K562 (cell line): ENCODE data around the gene TSPAN15. TPM values are rescaled to one million over a fixed set of nuclear protein-coding genes. Genes with fewer than 3 reads are reported as not detected.

Source experiments
- ATAC-seq: fragments of 200-7000 bp; cut with Tn5 transposase; 3 replicates; pipeline ENCODE4 v1.9.1; 2020; ENCODE audit warnings: moderate library complexity
- BruUV-seq: library from RNA; stranded (reverse); fragments of 400-500 nt; replicated peaks from 2 replicates; lab custom pipeline; 2021; lab: Mats Ljungman, UMichigan
- CTCF ChIA-PET: fragments of 300-600 bp; formaldehyde crosslinking; extraction: SDS; loops from one replicate; lab custom pipeline; 2021; ENCODE audit warnings: low intra/inter-chr PET ratio; lab: Yijun Ruan, JAX
- POLR2A ChIA-PET: fragments of 300-600, 350-650 bp; sonication (Branson Sonifier 250); formaldehyde crosslinking; extraction: SDS; loops from one replicate; lab custom pipeline; 2021; ENCODE audit warnings: antibody characterized with exemption, inconsistent platforms; lab: Yijun Ruan, JAX
- DNase-seq, 4 experiments: peaks; one replicate each; pipeline versions ENCODE4 v3.0.0 to v3.0.0-alpha.2; 2011 to 2018; ENCODE audit warnings: low spot score in 3 of 4, mixed read lengths in 3 of 4; ENCODE audit errors: extremely low read depth in 1 of 4
- FAIRE-seq: peaks from 2 replicates; lab custom pipeline; 2011; peaks lifted over from hg19 to GRCh38; lab: Jason Lieb, UNC
- H2AFZ ChIP-seq: 2 replicates; pipeline ENCODE4 v1.6.0; 2011; ENCODE audit warnings: low read depth, low read length, control low read depth, inconsistent platforms
- H3K27ac ChIP-seq: fragments of 200-600 bp; 3 replicates; pipeline ENCODE4 v1.8.0; 2011; ENCODE audit warnings: low read depth, mild to moderate bottlenecking, control low read depth, inconsistent platforms, low read length, moderate library complexity, mixed read lengths; ENCODE audit errors: extremely low read depth
- H3K27me3 ChIP-seq, 2 experiments: fragments of 300-600 bp in 1 of 2; 2 replicates in 1 of 2; 3 replicates in 1 of 2; pipeline versions ENCODE4 v1.6.0 to v1.8.0; 2011; ENCODE audit warnings: inconsistent platforms in 2 of 2, low read length in 2 of 2, mild to moderate bottlenecking in 1 of 2, mixed read lengths in 1 of 2, moderate library complexity in 1 of 2; ENCODE audit not compliant: control insufficient read depth in 2 of 2, insufficient read depth in 2 of 2
- H3K36me3 ChIP-seq: fragments of 300-600 bp; 3 replicates; pipeline ENCODE4 v1.8.0; 2011; ENCODE audit warnings: mild to moderate bottlenecking, low read length, inconsistent platforms; ENCODE audit not compliant: control insufficient read depth, insufficient read depth
- H3K4me1 ChIP-seq, 2 experiments: fragments of 200-600 bp in 1 of 2; replicated peaks in 1 of 2; 2 replicates in 1 of 2; 3 replicates in 1 of 2; pipeline versions ENCODE4 v1.5.1 to v1.8.0; 2011; ENCODE audit warnings: inconsistent platforms in 2 of 2, low read length in 2 of 2, mild to moderate bottlenecking in 1 of 2, mixed read lengths in 1 of 2, moderate library complexity in 1 of 2; ENCODE audit not compliant: control insufficient read depth in 2 of 2, insufficient read depth in 2 of 2
- H3K4me2 ChIP-seq: 2 replicates; pipeline ENCODE4 v1.6.1; 2011; ENCODE audit warnings: low read length, control low read depth, inconsistent platforms, mixed read lengths; ENCODE audit not compliant: insufficient read depth
- H3K4me3 ChIP-seq: fragments of 200-600 bp; sonication (generic), shearing (Covaris generic); 2 replicates; pipeline ENCODE4 v1.5.1; 2016; ENCODE audit warnings: control low read depth, inconsistent platforms
- H3K79me2 ChIP-seq: fragments of 200-600 bp; 3 replicates; pipeline ENCODE4 v1.8.0; 2011; ENCODE audit warnings: low read length, inconsistent platforms; ENCODE audit not compliant: control insufficient read depth, insufficient read depth
- H3K9ac ChIP-seq, 2 experiments: 2 replicates each; pipeline versions ENCODE4 v1.6.0 to v1.6.1; 2011; ENCODE audit warnings: low read depth in 2 of 2, low read length in 2 of 2, control low read depth in 1 of 2, inconsistent platforms in 1 of 2, mild to moderate bottlenecking in 1 of 2, mixed read lengths in 1 of 2; ENCODE audit not compliant: insufficient read depth in 1 of 2
- H3K9me1 ChIP-seq: one replicate; pipeline ENCODE4 v1.6.0; 2011; ENCODE audit warnings: inconsistent platforms, mild to moderate bottlenecking, low read length, moderate library complexity; ENCODE audit not compliant: control insufficient read depth, insufficient read depth
- H3K9me3 ChIP-seq: replicated peaks from 2 replicates; pipeline ENCODE4 v1.5.1; 2011; ENCODE audit warnings: low read depth, low read length, inconsistent platforms; ENCODE audit not compliant: control insufficient read depth, insufficient read depth
- H4K20me1 ChIP-seq: replicated peaks from 2 replicates; pipeline ENCODE4 v1.6.1; 2011; ENCODE audit warnings: low read length, inconsistent platforms, mixed read lengths; ENCODE audit not compliant: control insufficient read depth, insufficient read depth
- MEF2D ChIP-seq: conservative IDR thresholded peaks from 2 replicates; pipeline ENCODE4 v1.6.1; 2016; ENCODE audit warnings: low read depth, missing genetic modification characterization, missing compliant biosample characterization
- RAD51 ChIP-seq: fragments of 450-650 bp; IDR thresholded peaks from 2 replicates; pipeline ENCODE4 v1.7.1; 2016; ENCODE audit warnings: low read depth, mild to moderate bottlenecking, borderline replicate concordance
- TRIM28 ChIP-seq: fragments of 450-650 bp; IDR thresholded peaks from 2 replicates; pipeline ENCODE4 v1.6.1; 2017
- USF1 ChIP-seq: sonication (generic); formaldehyde crosslinking; IDR thresholded peaks from 2 replicates; pipeline ENCODE4 v1.9.0; 2022; ENCODE audit warnings: mild to moderate bottlenecking, missing genetic modification reagents
- ZNF121 ChIP-seq: sonication (generic); formaldehyde crosslinking; conservative IDR thresholded peaks from 2 replicates; pipeline ENCODE4 v1.8.0; 2022; ENCODE audit warnings: missing genetic modification reagents
- ZNF143 ChIP-seq: sonication (generic); formaldehyde crosslinking; IDR thresholded peaks from 2 replicates; pipeline ENCODE4 v1.9.0; 2022; ENCODE audit warnings: mild to moderate bottlenecking, missing genetic modification reagents
- ZNF589 ChIP-seq: fragments of 200-800 bp; sonication (Bioruptor generic); IDR thresholded peaks from 2 replicates; pipeline ENCODE4 v1.6.1; 2016; ENCODE audit warnings: low read depth, missing genetic modification characterization, missing compliant biosample characterization
- WGBS: fragments of 100-300 bp; shearing (Covaris generic); methylation state at CpG from one replicate; pipeline ENCODE4 v1.1.6; 2016; ENCODE audit warnings: low coverage, mixed read lengths; ENCODE audit not compliant: insufficient coverage; ENCODE audit errors: missing lambda C conversion rate; 5-methylcytosine and 5-hydroxymethylcytosine counted together
- in situ Hi-C: fragments of 300-500 bp; cut with MboI; formaldehyde crosslinking; loops from 4 replicates; pipeline ENCODE4 v1.15.0; 2018; ENCODE audit warnings: inconsistent platforms, mixed read lengths
- intact Hi-C: fragments of 100-400 bp; cut with micrococcal nuclease; formaldehyde crosslinking; loops from 2 replicates; pipeline ENCODE4 v1.14.2; 2022
- polyA plus RNA-seq, 8 experiments: library from polyadenylated mRNA; depleted of rRNA in 4 of 8; stranded (reverse) in 5 of 8; unstranded in 3 of 8; fragments of >200 nt; fragmentation: Nextera tagmentation in 2 of 8; fragmentation: Illumina TruSeq in 1 of 8; extraction: Ambion mirVana in 2 of 8; extraction: Trizol in 1 of 8; gene quantifications; 2 replicates each; pipeline versions ENCODE4 v1.2.1 to v1.2.3, GENCODE V29; 2011 to 2014; ENCODE audit warnings: inconsistent platforms in 1 of 8, missing spikeins in 1 of 8
- total RNA-seq, 7 experiments: library from RNA; depleted of rRNA in 6 of 7; stranded (reverse); fragments of >200 nt in 6 of 7; fragmentation: Illumina TruSeq in 2 of 7; extraction: Trizol in 2 of 7; gene quantifications; 2 replicates each; pipeline versions ENCODE4 v1.2.1 to v1.2.3, GENCODE V29; 2011 to 2021; ENCODE audit warnings: low replicate concordance in 1 of 7

Gene TSPAN15
- total and polyA plus RNA-seq, 9 of the 15 experiments (the other 6 are each of a cell fraction or from before 2014, with no cell fraction given) = 0.33 to 1.0 (median 0.45) TPM; not detected in 2

- no peaks in the 10 kb centered on the region; a peak in 1 of 5 replicates for H3K4me1 ChIP-seq
- no peaks in the 10 kb centered on the region for H3K9me1 ChIP-seq
- no TSS peak for BruUV-seq
- H3K4me3 ChIP-seq = no peak overlapping the region
- ATAC-seq (no peak), FAIRE-seq (no peak), DNase-seq (no peak)
- intact Hi-C loops = no loop called here
- no peaks in the 10 kb centered on the region for H3K9me3 ChIP-seq
- H2AFZ ChIP-seq = no peak overlapping the region
- ChIA-PET CTCF (no interaction called here), POLR2A (no interaction called here)
- peaks cover 3% of the 10 kb centered on the region; the same call in 1 of the 2 replicates for H4K20me1 ChIP-seq
- H3K9ac ChIP-seq = no peak overlapping the region; a peak in 1 of 4 replicates
- H3K4me2 ChIP-seq = no peak overlapping the region
- no peaks in the 10 kb centered on the region for H3K36me3 ChIP-seq
- no peak overlapping the region for H3K27ac ChIP-seq
- H3K79me2 ChIP-seq = no peaks in the 10 kb centered on the region
- TF ChIP-seq RAD51 (no peak), USF1 (0 out of 2 replicates have a peak, but pooled peaks have one; percentile 7)
- in situ Hi-C loops = no loop called here
- H3K27me3 ChIP-seq = peaks cover 62 to 85% of the 10 kb centered on the region in 2 experiments
- under 1% methylated on average over 7 of the region's 7 CpGs for WGBS
Observed at GRCh38 chr10:69479240-69480067, 28.2 kb downstream of the TSPAN15 start.

GRCh38 chr10:69480068-69480412 lies 28.8 kb downstream of the TSPAN15 start:
- FAIRE-seq = no peak
- in situ Hi-C loops = no loop called here
- Histone ChIP-seq H2AFZ (no peak overlapping the region), H3K27me3 (peaks cover 62 to 85% of the 10 kb centered on the region in 2 experiments), H3K4me2 (no peak overlapping the region), H3K4me1 (no peaks in the 10 kb centered on the region), H4K20me1 (peaks cover 3% of the 10 kb centered on the region; the same call in 1 of the 2 replicates), H3K27ac (no peak overlapping the region), H3K4me3 (no peak overlapping the region), H3K9me1 (no peaks in the 10 kb centered on the region), H3K36me3 (no peaks in the 10 kb centered on the region), H3K79me2 (no peaks in the 10 kb centered on the region), H3K9ac (no peak overlapping the region), H3K9me3 (no peaks in the 10 kb centered on the region)
- DNase-seq = no peak
- intact Hi-C loops = no loop called here
- no TSS peak for BruUV-seq
- ChIA-PET POLR2A (no interaction called here), CTCF (no interaction called here)
- TF ChIP-seq MEF2D (tag) (no peak), ZNF589 (CRISPR knock-in tag) (no peak), ZNF143 (CRISPR knock-in tag) (no peak), ZNF121 (CRISPR knock-in tag) (no peak), TRIM28 (no peak)
- 0% methylated on average over 1 of the region's 1 CpG for WGBS
- no peak for ATAC-seq
